Suprapubic skin (tissue), 4 donors: ENCODE measurements around the gene ESPN. TPM values are rescaled to one million over a fixed set of nuclear protein-coding genes. Genes with fewer than 3 reads are reported as not detected.

Experiments
- DNase-seq, 2 donors: peaks; one replicate each; pipeline ENCODE4 v3.0.0-alpha.2; 2019; ENCODE audit warnings: low spot score in 2 of 2
- H3K27ac ChIP-seq: fragments of 200-600 bp; sonication (generic); one replicate; pipeline ENCODE4 v1.5.1; 2019
- H3K27me3 ChIP-seq: fragments of 200-600 bp; sonication (generic); one replicate; pipeline ENCODE4 v1.5.1; 2019
- H3K36me3 ChIP-seq: fragments of 200-600 bp; sonication (generic); one replicate; pipeline ENCODE4 v1.5.1; 2019
- H3K4me1 ChIP-seq: fragments of 200-600 bp; sonication (generic); one replicate; pipeline ENCODE4 v1.5.1; 2019
- H3K4me3 ChIP-seq: fragments of 200-600 bp; sonication (generic); one replicate; pipeline ENCODE4 v1.5.1; 2019; ENCODE audit warnings: mild to moderate bottlenecking
- H3K9me3 ChIP-seq: fragments of 200-600 bp; sonication (generic); one replicate; pipeline ENCODE4 v1.5.1; 2019
- EP300 ChIP-seq: sonication (generic); formaldehyde crosslinking; IDR thresholded peaks from one replicate; pipeline ENCODE4 v1.6.1; 2017; ENCODE audit warnings: antibody characterized with exemption
- POLR2A ChIP-seq, 2 donors: fragments of 450-650 bp; IDR thresholded peaks; one replicate each; pipeline ENCODE4 v1.6.1; 2017; ENCODE audit warnings: antibody characterized with exemption in 2 of 2, mild to moderate bottlenecking in 2 of 2, moderate library complexity in 2 of 2
- POLR2AphosphoS5 ChIP-seq, 3 donors: sonication (generic); formaldehyde crosslinking; IDR thresholded peaks; one replicate each; pipeline ENCODE4 v1.6.1; 2017; ENCODE audit warnings: antibody characterized with exemption in 3 of 3
- WGBS: methylation state at CpG from one replicate; pipeline ENCODE4 v1.1.5; 2018; 5-methylcytosine and 5-hydroxymethylcytosine counted together
- total RNA-seq, 4 donors: library from RNA; depleted of rRNA; stranded (reverse); fragments of >200 nt; gene quantifications; one replicate each; pipeline ENCODE4 v1.1.0, GENCODE V29; 2016
- TF ChIP-seq, protein P1 (sequence below), 2 donors: fragments of 200-600 bp in 1 of 2; fragments of 450-650 bp in 1 of 2; sonication (generic) in 1 of 2; IDR thresholded peaks; one replicate each; pipeline ENCODE4 v1.5.1; 2016 to 2019; ENCODE audit warnings: antibody characterized with exemption in 2 of 2, mild to moderate bottlenecking in 1 of 2, moderate library complexity in 1 of 2

Gene ESPN, protein sequence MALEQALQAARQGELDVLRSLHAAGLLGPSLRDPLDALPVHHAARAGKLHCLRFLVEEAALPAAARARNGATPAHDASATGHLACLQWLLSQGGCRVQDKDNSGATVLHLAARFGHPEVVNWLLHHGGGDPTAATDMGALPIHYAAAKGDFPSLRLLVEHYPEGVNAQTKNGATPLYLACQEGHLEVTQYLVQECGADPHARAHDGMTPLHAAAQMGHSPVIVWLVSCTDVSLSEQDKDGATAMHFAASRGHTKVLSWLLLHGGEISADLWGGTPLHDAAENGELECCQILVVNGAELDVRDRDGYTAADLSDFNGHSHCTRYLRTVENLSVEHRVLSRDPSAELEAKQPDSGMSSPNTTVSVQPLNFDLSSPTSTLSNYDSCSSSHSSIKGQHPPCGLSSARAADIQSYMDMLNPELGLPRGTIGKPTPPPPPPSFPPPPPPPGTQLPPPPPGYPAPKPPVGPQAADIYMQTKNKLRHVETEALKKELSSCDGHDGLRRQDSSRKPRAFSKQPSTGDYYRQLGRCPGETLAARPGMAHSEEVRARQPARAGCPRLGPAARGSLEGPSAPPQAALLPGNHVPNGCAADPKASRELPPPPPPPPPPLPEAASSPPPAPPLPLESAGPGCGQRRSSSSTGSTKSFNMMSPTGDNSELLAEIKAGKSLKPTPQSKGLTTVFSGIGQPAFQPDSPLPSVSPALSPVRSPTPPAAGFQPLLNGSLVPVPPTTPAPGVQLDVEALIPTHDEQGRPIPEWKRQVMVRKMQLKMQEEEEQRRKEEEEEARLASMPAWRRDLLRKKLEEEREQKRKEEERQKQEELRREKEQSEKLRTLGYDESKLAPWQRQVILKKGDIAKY
- total RNA-seq: 10 to 100 TPM; 37.6 to 54.4 (median 48.8) TPM

DNA sequence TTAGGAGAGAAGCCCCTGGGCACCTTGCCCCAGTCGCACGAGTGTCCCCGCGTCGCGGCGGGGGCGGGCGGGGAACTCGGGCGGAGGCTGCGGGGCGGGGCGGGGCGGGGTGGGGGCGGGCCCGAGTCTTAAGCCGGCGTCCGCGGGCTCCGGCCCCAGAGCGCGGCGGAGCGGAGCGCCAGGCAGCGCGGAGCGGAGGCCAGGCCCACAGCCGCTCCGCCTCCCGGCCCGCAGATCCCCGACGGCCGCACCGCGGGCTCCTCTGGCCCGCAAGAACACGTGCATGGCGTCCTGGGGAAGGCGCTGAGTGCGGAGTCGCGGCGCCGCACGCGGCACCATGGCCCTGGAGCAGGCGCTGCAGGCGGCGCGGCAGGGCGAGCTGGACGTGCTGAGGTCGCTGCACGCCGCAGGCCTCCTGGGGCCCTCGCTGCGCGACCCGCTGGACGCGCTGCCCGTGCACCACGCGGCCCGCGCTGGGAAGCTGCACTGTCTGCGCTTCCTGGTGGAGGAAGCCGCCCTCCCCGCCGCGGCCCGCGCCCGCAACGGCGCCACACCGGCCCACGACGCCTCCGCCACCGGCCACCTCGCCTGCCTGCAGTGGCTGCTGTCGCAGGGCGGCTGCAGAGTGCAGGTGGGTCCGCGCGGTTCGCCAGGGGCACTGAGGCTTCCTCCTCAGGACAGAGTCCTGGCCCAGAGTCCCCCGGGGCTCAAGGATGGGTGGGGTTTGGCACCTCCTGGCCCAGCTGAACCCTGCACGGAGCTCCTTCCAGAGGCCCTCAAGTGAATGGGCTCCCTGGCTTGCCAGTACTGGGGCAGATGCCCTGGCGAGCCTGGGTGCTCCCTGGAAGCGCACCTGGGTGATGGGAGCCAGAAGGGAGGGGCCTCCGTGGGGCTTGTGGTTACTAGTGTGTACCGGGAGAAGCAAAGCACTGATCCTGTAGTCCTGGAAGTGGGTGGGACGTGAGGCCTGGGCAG, at the start of gene ESPN:
Gene ESPN, plus strand, starts transcription at position 158 of the 975 bp plus-strand sequence. Its CDS starts 180 bp downstream, at position 338.
- peak within 1 kb of the TSS; percentile 11 for H3K27ac ChIP-seq
- no peak for TF ChIP-seq POLR2AphosphoS5 (IDR thresholded peaks at IDR 0.05)
- TF ChIP-seq POLR2A (IDR thresholded peaks at IDR 0.05): no peak
- no peak for TF ChIP-seq EP300
- TF ChIP-seq, protein P1, sequence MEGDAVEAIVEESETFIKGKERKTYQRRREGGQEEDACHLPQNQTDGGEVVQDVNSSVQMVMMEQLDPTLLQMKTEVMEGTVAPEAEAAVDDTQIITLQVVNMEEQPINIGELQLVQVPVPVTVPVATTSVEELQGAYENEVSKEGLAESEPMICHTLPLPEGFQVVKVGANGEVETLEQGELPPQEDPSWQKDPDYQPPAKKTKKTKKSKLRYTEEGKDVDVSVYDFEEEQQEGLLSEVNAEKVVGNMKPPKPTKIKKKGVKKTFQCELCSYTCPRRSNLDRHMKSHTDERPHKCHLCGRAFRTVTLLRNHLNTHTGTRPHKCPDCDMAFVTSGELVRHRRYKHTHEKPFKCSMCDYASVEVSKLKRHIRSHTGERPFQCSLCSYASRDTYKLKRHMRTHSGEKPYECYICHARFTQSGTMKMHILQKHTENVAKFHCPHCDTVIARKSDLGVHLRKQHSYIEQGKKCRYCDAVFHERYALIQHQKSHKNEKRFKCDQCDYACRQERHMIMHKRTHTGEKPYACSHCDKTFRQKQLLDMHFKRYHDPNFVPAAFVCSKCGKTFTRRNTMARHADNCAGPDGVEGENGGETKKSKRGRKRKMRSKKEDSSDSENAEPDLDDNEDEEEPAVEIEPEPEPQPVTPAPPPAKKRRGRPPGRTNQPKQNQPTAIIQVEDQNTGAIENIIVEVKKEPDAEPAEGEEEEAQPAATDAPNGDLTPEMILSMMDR (IDR thresholded peaks at IDR 0.05): no peak
- no peaks in the 10 kb centered on the region for H3K9me3 ChIP-seq
- H3K36me3 ChIP-seq: no peaks in the 10 kb centered on the region
- peak in 1 of 2 donors; percentile 65 for DNase-seq
- H3K4me3 ChIP-seq: peak within 1 kb of the TSS; percentile 48
- 5% methylated on average over 34 of the region's 99 CpGs for WGBS
- H3K4me1 ChIP-seq: peaks cover 81% of the 10 kb centered on the region
- H3K27me3 ChIP-seq: peaks cover 94% of the 10 kb centered on the region

DNA sequence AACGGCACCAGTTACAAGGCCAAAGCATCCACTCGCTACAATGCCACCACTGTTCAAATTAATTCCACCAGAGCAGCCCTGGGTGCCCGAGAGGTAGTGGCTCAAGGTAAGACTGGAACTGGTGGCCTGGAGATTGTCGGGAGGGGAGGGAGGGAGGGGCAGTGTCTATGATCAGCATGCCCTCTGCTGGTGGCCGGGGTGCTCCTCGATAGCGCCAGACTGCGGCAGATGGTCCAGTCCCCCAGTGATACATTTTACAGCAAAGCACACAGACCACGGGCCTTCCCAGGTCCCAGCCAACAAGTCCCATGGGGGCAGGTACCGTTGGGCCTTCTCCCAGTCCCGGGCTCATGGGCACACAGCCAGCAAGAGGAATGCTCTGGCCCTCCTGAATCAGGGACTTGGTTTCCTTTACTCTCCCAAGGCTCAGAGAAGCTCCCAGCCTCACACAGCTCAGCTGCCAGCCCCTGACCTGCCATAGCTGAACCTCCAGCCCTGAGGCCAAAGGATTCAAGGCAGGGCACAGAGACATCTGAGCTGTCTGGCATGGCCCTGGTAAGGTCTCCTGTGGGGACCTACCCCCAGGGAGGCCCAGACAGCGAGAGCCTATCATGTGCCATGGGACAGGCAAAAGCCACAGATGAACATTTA, 46.4 kb upstream of the ESPN start:
- TF ChIP-seq EP300 (no peak), POLR2A (IDR thresholded peaks at IDR 0.05) (no peak), POLR2AphosphoS5 (IDR thresholded peaks at IDR 0.05) (no peak)
- TF ChIP-seq, protein P1 (IDR thresholded peaks at IDR 0.05): no peak
- no peak overlapping the region for H3K27ac ChIP-seq
- DNase-seq: no peak

DNA sequence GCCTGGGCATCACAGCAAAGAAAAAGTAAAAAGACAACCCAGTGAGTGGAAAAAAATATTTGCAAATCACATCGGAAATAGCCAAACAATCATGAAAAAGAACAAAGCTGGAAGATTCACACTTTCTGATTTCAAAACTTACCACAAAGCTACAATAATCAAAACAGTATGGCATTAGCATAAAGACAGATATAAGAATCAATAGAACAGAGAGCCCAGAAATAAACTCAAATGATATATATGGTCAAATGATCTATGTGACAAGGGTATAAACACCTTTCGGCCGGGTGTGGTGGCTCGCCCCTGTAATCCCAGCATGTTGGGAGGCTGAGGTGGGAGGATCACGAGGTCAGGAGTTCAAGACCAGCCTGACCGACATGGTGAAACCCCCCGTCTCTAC, 44.5 kb upstream of the ESPN start:
- Histone ChIP-seq H3K4me3 (no peak overlapping the region), H3K27me3 (no peaks in the 10 kb centered on the region), H3K27ac (no peak overlapping the region), H3K4me1 (peaks cover 2% of the 10 kb centered on the region), H3K36me3 (no peaks in the 10 kb centered on the region), H3K9me3 (no peaks in the 10 kb centered on the region)
- WGBS: 92% methylated on average over 7 of the region's 7 CpGs
- DNase-seq: no peak
- TF ChIP-seq EP300: no peak
- TF ChIP-seq, protein P1 (IDR thresholded peaks at IDR 0.05): no peak
- TF ChIP-seq POLR2A (IDR thresholded peaks at IDR 0.05): no peak
- no peak for TF ChIP-seq POLR2AphosphoS5 (IDR thresholded peaks at IDR 0.05)

More for the DNA sequence above, 46.4 kb upstream of the ESPN start:
- Histone ChIP-seq H3K4me1 (no peaks in the 10 kb centered on the region), H3K36me3 (no peaks in the 10 kb centered on the region), H3K27me3 (no peaks in the 10 kb centered on the region), H3K9me3 (no peaks in the 10 kb centered on the region), H3K4me3 (no peak overlapping the region)
- 77% methylated on average over 6 of the region's 12 CpGs for WGBS

DNA sequence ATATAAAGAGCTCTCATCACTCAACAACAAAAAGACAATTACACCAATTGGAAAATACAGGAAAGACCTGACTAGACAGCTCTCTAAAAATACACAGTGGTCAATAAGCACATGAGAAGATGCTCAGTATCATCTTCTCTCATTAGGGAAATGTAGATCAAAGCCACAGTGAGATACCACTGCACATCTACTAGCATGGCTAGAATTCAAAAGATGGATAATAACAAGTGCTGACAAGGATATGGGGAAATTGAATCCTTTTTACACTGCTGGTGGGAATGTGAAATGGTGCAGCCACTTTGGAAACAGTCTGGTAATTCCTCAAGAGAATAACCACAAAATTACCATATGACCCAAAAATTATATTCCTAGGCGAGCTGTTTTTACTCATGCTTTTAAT, 40.4 kb upstream of the ESPN start:
- no peak for TF ChIP-seq EP300
- TF ChIP-seq, protein P1 (IDR thresholded peaks at IDR 0.05): no peak
- no peak for TF ChIP-seq POLR2A (IDR thresholded peaks at IDR 0.05)
- TF ChIP-seq POLR2AphosphoS5 (IDR thresholded peaks at IDR 0.05): no peak
- H3K9me3 ChIP-seq: no peaks in the 10 kb centered on the region
- no peak for DNase-seq
- H3K27ac ChIP-seq: no peak overlapping the region
- 95% methylated on average over 1 of the region's 1 CpG for WGBS
- no peaks in the 10 kb centered on the region for H3K27me3 ChIP-seq
- peaks cover 18% of the 10 kb centered on the region for H3K4me1 ChIP-seq
- no peak overlapping the region for H3K4me3 ChIP-seq
- no peaks in the 10 kb centered on the region for H3K36me3 ChIP-seq
